HG03439 (cell line): Measurements from ENCODE around the gene RICTOR.
"Not testable (repeated sequence)": the region's sequence is repeated elsewhere in the genome, so short reads cannot be mapped to it uniquely, and the experiment has no call there.

Experiments used
- ATAC-seq: cut with Tn5 transposase; IDR thresholded peaks from one replicate; pipeline ENCODE4 v1.9.1; 2021; ENCODE audit warnings: mild to moderate bottlenecking, moderate library complexity; ENCODE audit not compliant: unreplicated experiment

The RICTOR gene

GRCh38 chr5:39013938-39014337, 60.3 kb downstream of the RICTOR start:
- no peak for ATAC-seq

GRCh38 chr5:39010958-39011357, 63.2 kb downstream of the RICTOR start:
- not testable (repeated sequence) for ATAC-seq

GRCh38 chr5:39009981-39010380, 64.2 kb downstream of the RICTOR start:
- ATAC-seq, result no peak

GRCh38 chr5:39009280-39009679, 64.9 kb downstream of the RICTOR start:
- no peak for ATAC-seq

GRCh38 chr5:39006650-39007049, 67.5 kb downstream of the RICTOR start:
- no peak for ATAC-seq

- ATAC-seq, result no peak
These were observed 68.5 kb downstream of the RICTOR start for GRCh38 chr5:39005566-39006232.

- no peak for ATAC-seq
These were observed 72.5 kb downstream of the RICTOR start for GRCh38 chr5:39001683-39002082.

- no peak for ATAC-seq
These were observed 75.2 kb downstream of the RICTOR start for GRCh38 chr5:38999037-38999436.

GRCh38 chr5:38997591-38997990, 76.6 kb downstream of the RICTOR start:
- no peak for ATAC-seq

- ATAC-seq, result no peak
These were observed 78.1 kb downstream of the RICTOR start for GRCh38 chr5:38996123-38996522.

GRCh38 chr5:38994324-38994927, 79.8 kb downstream of the RICTOR start:
- ATAC-seq, result no peak

GRCh38 chr5:38989974-38990719, 84.1 kb downstream of the RICTOR start:
- not testable (repeated sequence) for ATAC-seq

GRCh38 chr5:38985909-38986452, 88.2 kb downstream of the RICTOR start:
- no peak for ATAC-seq

GRCh38 chr5:38979535-38979934, 94.7 kb downstream of the RICTOR start:
- no peak for ATAC-seq

GRCh38 chr5:38978036-38978435, 96.2 kb downstream of the RICTOR start:
- ATAC-seq, result no peak

GRCh38 chr5:38968665-38969064, 105.5 kb downstream of the RICTOR start:
- ATAC-seq, result no peak

- no peak for ATAC-seq
These were observed 112.5 kb downstream of the RICTOR start for GRCh38 chr5:38961691-38962090.

- ATAC-seq, result no peak
These were observed 120.7 kb downstream of the RICTOR start for GRCh38 chr5:38953426-38954012.

- ATAC-seq, result no peak
These were observed 125.7 kb downstream of the RICTOR start for GRCh38 chr5:38948501-38948900.

- no peak for ATAC-seq
These were observed 129.9 kb downstream of the RICTOR start for GRCh38 chr5:38944282-38944681.

- ATAC-seq, result no peak
These were observed 132.3 kb downstream of the RICTOR start for GRCh38 chr5:38941912-38942311.
